T-helper 1 cell treated with Interleukin-12 subunit alpha and Interleukin-12 subunit beta and Interleukin-4 antibody, amounts not matched to agents 30 μg/mL and 1 μg/mL, for 36 hours (primary cell): ENCODE results near the gene POLE.

Experiments
- H3K27ac Mint-ChIP-seq: one replicate; pipeline ENCODE4 v1.8.0; 2021; ENCODE audit warnings: mild to moderate bottlenecking, mixed read lengths
- H3K27me3 Mint-ChIP-seq: one replicate; pipeline ENCODE4 v1.8.0; 2021; ENCODE audit warnings: low read depth, mixed read lengths
- H3K36me3 Mint-ChIP-seq: one replicate; pipeline ENCODE4 v1.8.0; 2021; ENCODE audit warnings: low read depth, mixed read lengths
- H3K4me1 Mint-ChIP-seq: one replicate; pipeline ENCODE4 v1.8.0; 2021; ENCODE audit warnings: low read depth, mixed read lengths
- H3K4me3 Mint-ChIP-seq: one replicate; pipeline ENCODE4 v1.8.0; 2021; ENCODE audit warnings: mild to moderate bottlenecking, moderate library complexity, mixed read lengths
- H3K9me3 Mint-ChIP-seq: one replicate; pipeline ENCODE4 v1.8.0; 2021; ENCODE audit warnings: mixed read lengths

POLE gene

DNA sequence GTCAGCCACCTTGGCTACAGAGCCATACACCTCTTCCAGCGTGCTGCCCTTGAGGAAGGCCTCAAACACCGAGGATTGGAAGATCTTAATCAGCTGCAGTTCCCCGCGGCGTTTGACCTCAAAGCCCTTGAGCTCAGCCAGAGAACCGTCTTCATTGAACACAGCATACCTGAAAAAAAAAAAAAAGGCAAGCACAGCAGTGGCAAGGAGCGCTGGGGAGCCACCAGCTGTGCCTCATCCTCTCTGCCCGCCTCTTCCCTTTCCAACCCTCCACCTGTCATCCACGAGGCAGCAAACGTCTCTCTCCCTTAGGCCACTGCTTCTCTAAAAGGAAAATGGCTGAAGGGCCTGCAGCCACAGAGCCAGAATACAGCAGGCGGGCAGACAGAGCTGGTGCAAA, 26.1 kb downstream of the POLE start:
- Mint-ChIP-seq H3K4me1 (peaks cover 28% of the 10 kb centered on the region), H3K36me3 (peaks cover 52% of the 10 kb centered on the region), H3K27ac (peak overlapping the region; percentile 41), H3K9me3 (no peaks in the 10 kb centered on the region), H3K4me3 (no peak overlapping the region), H3K27me3 (no peaks in the 10 kb centered on the region)

DNA sequence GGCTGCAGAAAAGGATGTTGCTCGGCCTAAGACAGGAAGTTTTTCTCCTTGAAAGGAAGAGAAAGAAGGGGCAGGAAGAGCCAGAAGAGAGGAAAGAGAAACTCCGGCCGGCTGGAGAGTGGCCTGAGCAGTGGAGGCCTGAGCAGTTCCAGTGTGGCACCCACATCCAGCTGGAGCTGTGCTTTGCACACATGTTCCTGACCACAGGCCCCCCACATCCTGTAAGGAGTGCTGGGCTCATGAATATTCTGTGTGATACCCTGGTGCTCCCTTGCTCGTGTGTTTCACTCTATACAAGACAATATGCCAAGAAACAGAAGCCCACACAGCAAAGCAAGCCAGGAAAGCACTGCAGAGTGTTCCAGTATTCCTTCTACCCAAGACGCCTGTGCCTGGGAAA, 27.1 kb downstream of the POLE start:
- Mint-ChIP-seq H3K4me3 (no peak overlapping the region), H3K4me1 (peaks cover 26% of the 10 kb centered on the region), H3K36me3 (peaks cover 42% of the 10 kb centered on the region), H3K27me3 (no peaks in the 10 kb centered on the region), H3K9me3 (no peaks in the 10 kb centered on the region), H3K27ac (peak overlapping the region; percentile 50)

DNA sequence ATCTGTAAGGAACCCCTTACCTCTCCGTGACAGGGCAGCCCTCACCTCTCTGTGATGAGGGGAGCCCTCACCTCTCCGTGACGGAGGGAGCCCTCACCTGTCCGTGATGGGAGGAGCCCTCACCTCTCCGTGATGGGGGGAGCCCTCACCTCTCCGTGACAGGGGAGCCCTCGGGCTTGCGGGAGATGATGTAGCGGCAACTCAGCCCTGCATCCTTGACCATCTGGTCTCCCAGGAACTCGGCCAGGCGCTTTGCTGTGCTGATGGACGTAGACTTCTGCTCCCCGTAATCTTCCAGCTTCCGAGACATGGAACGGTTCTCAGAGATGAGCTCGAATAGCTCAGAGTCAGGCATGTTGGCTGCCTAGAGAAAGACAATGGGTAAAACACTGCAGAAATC, 28.0 kb downstream of the POLE start:
- peaks cover 21% of the 10 kb centered on the region for H3K4me1 Mint-ChIP-seq

DNA sequence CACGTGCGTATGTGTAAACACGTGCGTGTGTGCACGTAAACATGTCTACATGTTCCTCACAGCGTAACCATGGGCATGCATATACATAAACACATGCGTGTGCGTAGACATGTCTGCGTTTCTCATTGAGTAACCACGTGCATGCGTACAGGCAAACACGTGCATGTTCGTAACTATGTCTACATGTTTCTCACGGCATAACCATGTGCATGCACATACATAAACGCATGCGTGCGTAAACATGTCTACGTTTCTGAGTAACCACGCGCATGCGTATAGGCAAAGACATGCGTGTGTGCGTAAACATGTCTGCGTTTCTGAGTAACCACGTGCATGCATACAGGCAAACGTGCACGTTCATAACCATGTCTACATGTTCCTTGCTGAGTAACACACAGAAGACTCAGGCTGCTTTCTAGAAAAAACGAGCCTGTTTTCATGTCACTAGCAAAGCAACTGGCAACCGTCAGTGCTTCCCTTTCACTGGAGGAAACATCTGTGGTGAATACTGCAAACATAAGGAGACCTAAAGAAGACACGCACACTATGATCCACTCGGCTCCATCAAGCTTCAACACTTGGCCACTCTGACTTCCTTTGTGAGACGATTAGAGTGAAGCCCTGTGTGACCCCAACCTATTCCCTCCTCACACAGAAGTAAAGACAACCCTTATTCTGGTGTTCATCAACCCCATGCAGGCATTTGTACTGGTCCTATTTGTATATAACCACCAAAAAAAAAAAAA, 28.8 kb downstream of the POLE start:
- H3K4me1 Mint-ChIP-seq = peaks cover 19% of the 10 kb centered on the region
- no peaks in the 10 kb centered on the region for H3K27me3 Mint-ChIP-seq
- no peaks in the 10 kb centered on the region for H3K9me3 Mint-ChIP-seq
- peaks cover 42% of the 10 kb centered on the region for H3K36me3 Mint-ChIP-seq
- no peak overlapping the region for H3K4me3 Mint-ChIP-seq
- H3K27ac Mint-ChIP-seq = no peak overlapping the region

More for the DNA sequence above, 28.0 kb downstream of the POLE start:
- Mint-ChIP-seq H3K4me3 (no peak overlapping the region), H3K27me3 (no peaks in the 10 kb centered on the region), H3K27ac (no peak overlapping the region), H3K36me3 (peaks cover 42% of the 10 kb centered on the region), H3K9me3 (no peaks in the 10 kb centered on the region)

DNA sequence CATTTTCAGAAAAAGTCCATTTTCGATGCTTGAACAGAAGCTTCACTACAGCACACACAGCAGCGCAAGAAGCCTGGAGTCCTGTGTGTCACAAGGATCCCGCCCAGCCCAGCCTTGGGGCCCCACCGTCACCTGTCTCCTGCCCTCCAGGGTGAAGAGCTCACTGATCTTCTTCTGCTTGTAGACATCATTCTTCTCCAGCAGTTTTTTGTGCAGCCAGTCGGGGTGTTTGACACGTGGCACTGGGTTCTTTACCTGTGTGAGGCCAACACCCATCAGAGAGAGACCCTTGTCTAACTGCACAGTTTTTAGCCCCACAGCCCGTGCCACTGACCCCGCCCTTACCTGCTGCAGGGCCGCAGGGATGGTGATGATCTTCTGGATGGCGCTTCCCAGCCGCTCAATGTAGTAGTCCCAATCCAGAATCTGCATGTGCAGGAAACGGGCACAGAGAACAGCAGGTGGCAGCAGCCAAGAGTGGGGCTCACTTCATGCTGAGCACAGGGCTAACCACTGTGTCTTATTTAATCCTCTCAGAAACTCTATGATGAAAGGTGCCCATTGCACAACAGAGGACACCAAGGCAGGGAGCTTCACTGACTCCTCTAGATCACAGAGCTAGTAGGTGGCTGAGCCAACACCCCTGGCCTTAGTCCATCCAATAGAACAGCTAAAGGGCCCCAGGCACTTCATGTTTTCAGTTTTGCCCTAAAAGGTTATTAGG, 30.0 kb downstream of the POLE start:
- H3K27me3 Mint-ChIP-seq = no peaks in the 10 kb centered on the region
- no peaks in the 10 kb centered on the region for H3K9me3 Mint-ChIP-seq
- no peak overlapping the region for H3K27ac Mint-ChIP-seq
- H3K4me3 Mint-ChIP-seq = no peak overlapping the region
- H3K36me3 Mint-ChIP-seq = peaks cover 38% of the 10 kb centered on the region
- peaks cover 9% of the 10 kb centered on the region for H3K4me1 Mint-ChIP-seq

DNA sequence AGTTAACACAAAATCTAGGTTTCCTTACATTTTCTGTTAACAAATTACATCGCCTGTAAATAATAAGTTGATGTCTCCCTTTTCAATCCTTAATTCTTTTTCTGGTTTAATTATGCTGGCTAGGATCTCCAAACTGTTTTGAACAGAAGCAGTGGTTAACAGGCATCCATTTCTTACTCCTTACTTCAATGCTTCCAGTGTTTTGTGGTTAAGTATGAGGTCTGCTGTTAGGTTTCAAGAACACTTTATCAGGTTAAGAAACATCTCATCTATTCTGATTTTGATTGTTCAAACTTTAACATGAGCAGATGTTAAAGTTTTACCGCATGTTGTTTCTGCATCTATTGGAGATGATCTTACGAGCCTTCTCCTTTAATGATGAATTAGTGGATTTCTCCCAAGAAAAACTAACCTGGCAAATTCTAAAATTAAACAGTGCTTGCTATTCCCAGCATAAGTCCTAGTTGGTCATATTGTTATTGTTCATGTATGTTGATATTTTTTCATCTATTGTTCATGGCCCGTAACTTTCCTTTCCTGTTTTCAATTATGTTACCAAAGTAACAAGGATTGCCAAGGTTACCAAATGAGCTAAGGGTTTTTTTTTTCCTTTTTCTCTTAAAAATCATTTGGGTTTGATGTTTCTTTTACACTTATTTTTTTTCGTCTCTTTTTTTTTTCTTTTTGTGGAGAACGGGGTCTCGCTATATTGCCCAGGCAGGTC, 33.4 kb downstream of the POLE start:
- H3K27ac Mint-ChIP-seq = no peak overlapping the region
- H3K9me3 Mint-ChIP-seq = no peaks in the 10 kb centered on the region
- H3K4me1 Mint-ChIP-seq = no peaks in the 10 kb centered on the region
- H3K36me3 Mint-ChIP-seq = peaks cover 33% of the 10 kb centered on the region
- no peak overlapping the region for H3K4me3 Mint-ChIP-seq
- no peaks in the 10 kb centered on the region for H3K27me3 Mint-ChIP-seq

DNA sequence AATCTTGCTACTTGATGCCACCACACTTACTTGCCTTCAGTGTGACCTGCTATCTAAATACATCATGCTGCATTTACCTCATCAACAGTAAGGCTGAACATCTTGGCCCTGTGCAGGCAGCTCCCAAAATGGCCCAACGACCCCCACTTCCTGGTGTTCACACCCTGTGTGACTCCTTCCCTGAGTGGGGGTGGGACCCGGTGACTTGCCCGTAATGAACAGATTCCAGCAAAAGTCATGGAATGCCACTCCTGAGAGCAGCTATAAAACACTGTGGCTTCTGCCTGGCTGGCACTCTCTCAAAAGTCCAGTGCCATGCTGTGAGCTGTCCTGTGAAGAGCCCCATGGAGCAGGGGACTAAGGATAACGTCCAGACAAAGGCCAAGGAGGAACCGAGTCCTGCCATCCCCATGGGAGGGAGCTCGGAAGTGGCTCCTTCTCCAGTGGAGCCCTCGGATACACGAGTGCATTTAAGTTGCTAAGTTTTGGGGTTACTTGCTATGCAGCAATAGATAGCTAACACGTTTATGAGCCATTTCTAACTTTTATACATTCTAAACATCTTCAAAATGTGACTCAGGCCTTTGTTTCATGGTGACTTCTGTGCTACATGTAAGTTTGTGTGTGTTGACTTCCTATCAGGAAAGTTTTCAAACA, 35.6 kb downstream of the POLE start:
- Mint-ChIP-seq H3K4me1 (no peaks in the 10 kb centered on the region), H3K27me3 (no peaks in the 10 kb centered on the region), H3K4me3 (no peak overlapping the region), H3K36me3 (peaks cover 28% of the 10 kb centered on the region), H3K27ac (no peak overlapping the region), H3K9me3 (no peaks in the 10 kb centered on the region)

DNA sequence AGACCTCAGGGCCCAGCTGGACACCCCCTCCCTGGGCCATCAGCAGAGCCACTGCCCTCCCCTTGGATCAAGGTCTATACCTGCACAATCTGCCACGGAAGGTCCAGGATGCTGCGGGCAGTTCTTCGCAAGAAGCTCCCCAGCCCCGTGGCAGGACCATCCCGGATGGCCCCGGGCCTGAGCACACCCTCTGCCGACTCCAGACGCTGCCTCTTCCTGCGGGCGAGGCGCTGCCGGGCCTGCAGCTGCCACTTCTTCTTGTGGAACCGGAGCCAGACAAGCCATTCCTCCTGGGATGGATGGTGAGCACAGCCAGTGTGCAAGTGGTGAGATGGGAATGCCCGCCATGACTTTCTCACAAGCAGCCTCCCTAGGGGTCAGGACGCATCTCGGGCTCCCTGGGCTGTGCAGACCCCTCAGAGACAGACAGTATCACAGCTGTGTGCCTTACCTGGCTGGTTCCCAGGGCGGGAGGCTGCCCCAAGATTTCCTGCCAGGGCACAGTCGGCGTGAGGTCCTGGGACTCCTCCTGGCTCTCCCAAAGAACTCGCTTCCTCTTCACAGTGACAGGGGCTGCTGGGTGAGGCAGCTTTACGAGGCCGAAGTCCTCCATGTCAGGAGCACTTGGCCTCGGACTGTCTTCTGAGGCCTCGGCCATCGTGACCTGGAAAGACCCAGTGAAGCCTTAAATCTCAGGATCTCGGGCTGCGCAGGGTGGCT, 37.8 kb downstream of the POLE start:
- H3K9me3 Mint-ChIP-seq = no peaks in the 10 kb centered on the region
- no peak overlapping the region for H3K4me3 Mint-ChIP-seq
- no peaks in the 10 kb centered on the region for H3K27me3 Mint-ChIP-seq
- H3K36me3 Mint-ChIP-seq = peaks cover 28% of the 10 kb centered on the region
- H3K27ac Mint-ChIP-seq = no peak overlapping the region
- H3K4me1 Mint-ChIP-seq = no peaks in the 10 kb centered on the region

DNA sequence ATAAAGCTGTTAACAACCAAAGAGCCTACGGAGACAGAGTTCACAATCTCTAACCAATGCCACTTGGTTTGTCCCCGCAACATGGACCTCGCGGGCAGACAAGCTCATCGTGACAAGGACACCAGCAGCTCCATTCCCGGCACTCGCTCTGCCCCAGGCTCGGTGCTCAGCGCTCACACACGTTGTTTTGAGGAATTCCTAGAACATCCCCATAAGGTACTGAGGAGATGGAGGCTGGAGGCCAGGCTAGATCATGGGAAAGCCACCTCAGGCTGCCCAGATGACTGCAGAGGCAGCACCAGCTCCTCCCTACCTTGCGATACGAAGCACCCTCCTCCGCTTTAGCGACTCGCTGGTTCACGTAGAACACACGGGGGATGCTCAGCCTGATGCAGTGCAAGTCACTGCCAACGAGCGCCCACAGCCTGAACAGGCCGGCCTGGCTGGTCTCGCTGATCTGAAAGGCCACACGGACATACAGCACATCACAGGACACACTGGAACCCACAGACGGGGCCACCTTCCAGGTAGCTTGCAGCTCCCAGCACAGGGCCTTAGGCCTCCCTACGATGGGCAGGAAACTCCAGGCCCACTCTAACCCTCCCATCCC, 38.4 kb downstream of the POLE start:
- H3K27ac Mint-ChIP-seq = no peak overlapping the region
- no peaks in the 10 kb centered on the region for H3K9me3 Mint-ChIP-seq
- H3K27me3 Mint-ChIP-seq = no peaks in the 10 kb centered on the region
- no peaks in the 10 kb centered on the region for H3K4me1 Mint-ChIP-seq
- peaks cover 25% of the 10 kb centered on the region for H3K36me3 Mint-ChIP-seq
- H3K4me3 Mint-ChIP-seq = no peak overlapping the region

DNA sequence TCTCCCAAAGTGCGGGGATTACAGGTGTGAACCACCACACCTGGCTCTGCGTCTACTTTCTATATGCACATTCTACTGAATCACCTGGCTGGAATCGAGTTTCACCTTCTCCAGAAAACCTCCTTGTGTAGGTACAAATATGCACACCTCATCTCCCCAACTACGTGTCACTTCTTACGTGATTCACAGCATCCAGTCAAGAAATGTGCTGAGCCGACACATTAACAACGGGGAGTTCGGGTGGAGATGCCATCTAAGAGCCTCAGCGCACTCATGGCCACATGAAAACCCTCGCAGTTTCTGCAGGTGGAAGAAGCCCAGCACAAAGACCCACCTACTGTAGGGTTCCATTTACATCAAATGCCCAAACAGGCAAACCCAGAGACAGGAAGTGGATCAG, 39.3 kb downstream of the POLE start:
- H3K27ac Mint-ChIP-seq = no peak overlapping the region
- peaks cover 28% of the 10 kb centered on the region for H3K36me3 Mint-ChIP-seq
- H3K4me1 Mint-ChIP-seq = no peaks in the 10 kb centered on the region
- no peaks in the 10 kb centered on the region for H3K27me3 Mint-ChIP-seq
- no peak overlapping the region for H3K4me3 Mint-ChIP-seq
- no peaks in the 10 kb centered on the region for H3K9me3 Mint-ChIP-seq

DNA sequence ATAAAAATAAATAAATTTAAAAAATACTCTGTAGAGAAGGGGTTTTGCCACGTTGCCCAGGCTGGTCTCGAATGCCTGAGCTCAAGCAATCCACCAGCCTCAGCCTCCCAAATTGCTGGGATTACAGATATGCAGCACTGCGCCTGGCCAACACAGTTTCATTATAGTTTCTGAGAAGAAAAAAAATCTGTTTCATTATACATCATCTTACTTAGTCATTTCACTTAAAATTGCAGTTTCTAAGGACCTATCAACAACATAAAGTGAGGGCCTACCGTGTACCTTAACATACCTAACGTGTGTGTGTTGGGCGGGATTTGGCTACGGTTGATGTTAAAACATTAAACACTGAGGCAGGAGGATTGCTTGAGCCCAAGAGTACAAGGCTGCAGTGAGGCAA, 40.3 kb downstream of the POLE start:
- Mint-ChIP-seq H3K36me3 (peaks cover 23% of the 10 kb centered on the region), H3K4me1 (no peaks in the 10 kb centered on the region), H3K4me3 (no peak overlapping the region), H3K9me3 (no peaks in the 10 kb centered on the region), H3K27me3 (no peaks in the 10 kb centered on the region), H3K27ac (no peak overlapping the region)

DNA sequence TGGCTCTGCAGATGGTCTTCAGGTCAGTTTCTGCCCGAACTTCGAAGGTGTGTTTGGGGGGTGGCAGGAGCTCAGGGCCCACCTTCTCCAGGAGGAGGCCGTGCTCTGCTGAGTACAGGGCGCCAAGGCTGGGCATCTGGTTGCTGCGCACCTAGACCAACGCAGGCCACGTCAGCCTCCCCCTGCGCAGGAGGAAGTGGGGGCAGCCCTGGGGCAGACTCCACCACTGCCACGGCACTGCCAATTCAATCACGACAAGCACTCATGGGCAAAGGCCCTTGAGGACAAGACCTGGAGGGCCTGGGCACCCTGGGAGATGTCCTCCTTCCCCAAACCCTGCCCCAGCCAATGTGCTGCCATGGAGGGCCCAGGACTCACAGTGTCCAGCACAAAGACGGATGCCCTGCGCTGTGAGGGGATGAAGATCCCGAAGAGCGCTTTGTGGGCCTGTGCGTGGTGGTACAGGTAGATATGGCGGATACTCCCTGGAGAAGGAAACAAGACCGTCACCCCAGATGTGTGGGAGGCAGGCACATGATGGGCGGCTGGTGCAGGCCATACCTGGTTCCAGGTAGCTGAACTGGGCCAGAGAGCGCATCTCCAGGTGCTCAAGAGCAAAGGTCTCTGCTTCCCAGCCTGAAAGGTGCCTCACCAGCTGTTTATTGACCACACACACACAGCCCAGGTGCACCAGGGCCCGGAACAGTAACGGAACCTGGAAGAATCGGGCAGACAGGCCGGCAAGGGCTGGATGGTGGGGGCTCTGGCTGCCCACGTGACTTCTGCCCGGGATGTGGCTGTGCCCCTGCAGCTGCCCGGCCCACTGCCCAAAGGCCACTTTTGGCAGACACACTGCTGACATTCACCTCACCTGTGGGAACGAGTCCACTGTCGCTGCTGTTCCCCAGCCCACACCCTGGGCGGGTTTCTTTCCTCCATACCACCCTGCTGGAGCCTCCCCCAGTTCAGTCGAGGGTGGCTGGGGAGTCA, 44.0 kb downstream of the POLE start:
- Mint-ChIP-seq H3K4me1 (no peaks in the 10 kb centered on the region), H3K36me3 (peaks cover 25% of the 10 kb centered on the region), H3K27ac (no peak overlapping the region), H3K9me3 (no peaks in the 10 kb centered on the region), H3K27me3 (no peaks in the 10 kb centered on the region), H3K4me3 (no peak overlapping the region)
